ENCODE results near the gene SLK. TPM values are rescaled to one million over a fixed set of nuclear protein-coding genes. Genes with fewer than 3 reads are reported as not detected.

SLK gene
- total and polyA plus RNA-seq, 2 of the 13 experiments (the other 11 are each of a cell fraction or from before 2014, with no cell fraction given) = 3.4 to 22.8 TPM

GRCh38 chr10:103933557-103934121 lies 33.3 kb upstream of the SLK start:
- Histone ChIP-seq H3K27me3 (ENCODE audit: control insufficient read depth in 1 of 2, insufficient read depth in 2 of 2, low read length in 2 of 2) (no peaks in the 10 kb centered on the region; a peak in 1 of 5 replicates), H3K79me2 (ENCODE audit: insufficient read depth, low read length) (no peaks in the 10 kb centered on the region), H3K27ac (ENCODE audit: extremely low read length, insufficient read depth, low read length) (no peak overlapping the region), H3K4me3 (replicated peaks in 1 of 3; ENCODE audit: insufficient read depth in 1 of 3, low read depth in 2 of 3, low read length in 3 of 3) (no peak overlapping the region), H3K36me3 (replicated peaks in 1 of 2; ENCODE audit: control insufficient read depth in 1 of 2, insufficient read depth in 2 of 2, low read length in 2 of 2) (no peaks in the 10 kb centered on the region), H3K9me3 (ENCODE audit: low read length) (no peaks in the 10 kb centered on the region), H3K9ac (ENCODE audit: insufficient read depth, low read depth, low read length) (no peak overlapping the region), H3K4me2 (ENCODE audit: low read depth, low read length) (no peak overlapping the region), H3K4me1 (ENCODE audit: insufficient read depth, low read length) (peaks cover 13% of the 10 kb centered on the region), H2AFZ (ENCODE audit: low read length) (no peak overlapping the region), H4K20me1 (ENCODE audit: insufficient read depth, low read length) (no peaks in the 10 kb centered on the region)
- in situ Hi-C loops (cut with HindIII; ENCODE audit: extremely low pct_ligation_motif_present, low pct_unique_long_range_greater_than_20kb) = no loop called here
- FAIRE-seq = no peak
- POLR2A ChIA-PET = no interaction called here
- CTCF ChIA-PET (ENCODE audit: low intra/inter-chr PET ratio, low total read pairs) = no interaction called here
- DNase-seq (ENCODE audit: low spot score) = no peak
- no TSS peak for BruUV-seq (replicated peaks)
- 47% methylated on average over 3 of the region's 4 CpGs for WGBS (ENCODE audit: low lambda C conversion rate)
- intact Hi-C loops (cut with micrococcal nuclease; ENCODE audit: unreplicated experiment) = no loop called here
- ATAC-seq = no peak
- no peak for TF ChIP-seq ATF1 (CRISPR knock-in tag; IDR thresholded peaks at IDR 0.05)
- no peak for TF ChIP-seq ZBTB26 (CRISPR knock-in tag; IDR thresholded peaks at IDR 0.05; ENCODE audit: borderline replicate concordance)
- TF ChIP-seq ZNF44 (CRISPR knock-in tag; IDR thresholded peaks at IDR 0.05) = no peak
- TF ChIP-seq GATAD2A (CRISPR knock-in tag; IDR thresholded peaks at IDR 0.05) = no peak
- no peak for TF ChIP-seq ZNF790 (CRISPR knock-in tag; IDR thresholded peaks at IDR 0.05; ENCODE audit: borderline replicate concordance)
- TF ChIP-seq ZNF33A (CRISPR knock-in tag; IDR thresholded peaks at IDR 0.05; ENCODE audit: borderline replicate concordance) = no peak
- TF ChIP-seq GABPA (IDR thresholded peaks at IDR 0.05; ENCODE audit: low read depth, low read length) = no peak
- TF ChIP-seq GABPA (CRISPR knock-in tag; IDR thresholded peaks at IDR 0.05; ENCODE audit: low read depth) = no peak
- TF ChIP-seq HMGA1 (CRISPR knock-in tag; conservative IDR thresholded peaks at IDR 0.05) = no peak
- no peak for TF ChIP-seq UBTF (CRISPR knock-in tag; IDR thresholded peaks at IDR 0.05)
- no peak for TF ChIP-seq PTBP1 (IDR thresholded peaks at IDR 0.05; ENCODE audit: low read depth, low read length, poor library complexity, severe bottlenecking)
- TF ChIP-seq PHF20 (CRISPR knock-in tag; IDR thresholded peaks at IDR 0.05) = no peak
- TF ChIP-seq ZNF510 (CRISPR knock-in tag; IDR thresholded peaks at IDR 0.05; ENCODE audit: low read depth) = no peak
- TF ChIP-seq ZNF317 (CRISPR knock-in tag; IDR thresholded peaks at IDR 0.05) = no peak
- no peak for TF ChIP-seq ZMAT5 (CRISPR knock-in tag; IDR thresholded peaks at IDR 0.05; ENCODE audit: borderline replicate concordance, low read depth)

Measured in HepG2 (cell line).